Measurements from ENCODE around the gene PAXIP1. TPM values are rescaled to one million over a fixed set of nuclear protein-coding genes. Genes with fewer than 3 reads are reported as not detected.

Gene PAXIP1
- total and polyA plus RNA-seq, 10 of the 15 experiments (the other 5 are each of a cell fraction or from before 2014, with no cell fraction given): 7.3 to 27.2 (median 18.1) TPM

DNA sequence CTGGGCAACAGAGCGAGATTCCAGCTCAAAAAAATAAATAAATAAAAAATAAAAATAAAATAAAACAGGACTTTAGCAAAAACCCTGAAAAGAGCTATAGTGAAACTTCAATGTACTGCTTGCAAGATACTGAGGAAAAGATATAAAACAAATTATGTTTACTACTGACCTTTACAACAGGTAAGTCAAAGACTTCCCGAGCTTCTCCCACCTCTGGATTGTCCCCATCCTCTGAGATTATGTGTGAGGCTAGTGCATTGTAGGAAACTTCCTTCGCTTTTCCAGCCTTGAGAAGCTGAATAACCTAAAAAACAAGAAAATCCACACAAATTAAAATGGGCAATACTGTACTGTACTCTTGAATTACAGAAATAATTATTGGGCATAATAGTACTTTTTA lies 4.4 kb downstream of the PAXIP1 start:
- ChIA-PET CTCF (interaction anchor here (3.5 to 4.3 kb wide), 2 partner anchors 11 to 70 kb away, joined by 16 to 31 read pairs; no protein-coding TSS in a partner anchor), POLR2A (no interaction called here), SMC1A (ENCODE audit: uncharacterized antibody, unreplicated experiment) (interaction anchor here (0.6 to 2.1 kb wide), 4 partner anchors 12 to 303 kb away, joined by 3 to 4 read pairs (median 4); no protein-coding TSS in a partner anchor), RAD21 (ENCODE audit: unreplicated experiment) (no interaction called here)
- H4K20me1 ChIP-seq (ENCODE audit: control insufficient read depth, insufficient read depth): no peaks in the 10 kb centered on the region
- H3K27me3 ChIP-seq (replicated peaks in 1 of 2; ENCODE audit: control insufficient read depth in 2 of 2, insufficient read depth in 2 of 2, low read length in 1 of 2): no peaks in the 10 kb centered on the region
- peaks cover 0 to 14% of the 10 kb centered on the region in 2 experiments; a peak in 3 of 4 replicates for H3K36me3 ChIP-seq (ENCODE audit: control insufficient read depth in 2 of 2, insufficient read depth in 2 of 2, low read length in 1 of 2)
- no peak overlapping the region for H3K4me3 ChIP-seq
- BruUV-seq (replicated peaks): no TSS peak
- intact Hi-C loops (cut with micrococcal nuclease; ENCODE audit: unreplicated experiment) (no loop called here), in situ Hi-C loops (cut with MboI) (no loop called here)
- H3K9ac ChIP-seq (ENCODE audit: control insufficient read depth, insufficient read depth, low read length): no peak overlapping the region
- WGBS (ENCODE audit: insufficient coverage, insufficient replicate concordance, low lambda C conversion rate, missing lambda C conversion rate): 100% methylated on average over 3 of the region's 3 CpGs
- H3K4me1 ChIP-seq (ENCODE audit: control insufficient read depth, insufficient read depth, low read length): 0 out of 2 replicates have a peak, but pooled peaks cover 5% of the 10 kb centered on the region
- H2AFZ ChIP-seq (ENCODE audit: control insufficient read depth, low read depth, low read length): no peak overlapping the region
- H3K79me2 ChIP-seq (ENCODE audit: control insufficient read depth, insufficient read depth, low read length): peaks cover 32% of the 10 kb centered on the region
- ATAC-seq: no peak
- no peak for FAIRE-seq
- no peaks in the 10 kb centered on the region for H3K9me3 ChIP-seq (replicated peaks; ENCODE audit: control insufficient read depth, insufficient read depth, low read length)
- DNase-seq (ENCODE audit: low read depth, low spot score): no peak
- no peak overlapping the region for H3K4me2 ChIP-seq (ENCODE audit: control insufficient read depth, insufficient read depth)
- no peak overlapping the region for H3K27ac ChIP-seq (ENCODE audit: control insufficient read depth, insufficient read depth)
- TF ChIP-seq TCF12 (IDR thresholded peaks at IDR 0.05; ENCODE audit: low read depth, low read length): no peak
- TF ChIP-seq, protein P1, sequence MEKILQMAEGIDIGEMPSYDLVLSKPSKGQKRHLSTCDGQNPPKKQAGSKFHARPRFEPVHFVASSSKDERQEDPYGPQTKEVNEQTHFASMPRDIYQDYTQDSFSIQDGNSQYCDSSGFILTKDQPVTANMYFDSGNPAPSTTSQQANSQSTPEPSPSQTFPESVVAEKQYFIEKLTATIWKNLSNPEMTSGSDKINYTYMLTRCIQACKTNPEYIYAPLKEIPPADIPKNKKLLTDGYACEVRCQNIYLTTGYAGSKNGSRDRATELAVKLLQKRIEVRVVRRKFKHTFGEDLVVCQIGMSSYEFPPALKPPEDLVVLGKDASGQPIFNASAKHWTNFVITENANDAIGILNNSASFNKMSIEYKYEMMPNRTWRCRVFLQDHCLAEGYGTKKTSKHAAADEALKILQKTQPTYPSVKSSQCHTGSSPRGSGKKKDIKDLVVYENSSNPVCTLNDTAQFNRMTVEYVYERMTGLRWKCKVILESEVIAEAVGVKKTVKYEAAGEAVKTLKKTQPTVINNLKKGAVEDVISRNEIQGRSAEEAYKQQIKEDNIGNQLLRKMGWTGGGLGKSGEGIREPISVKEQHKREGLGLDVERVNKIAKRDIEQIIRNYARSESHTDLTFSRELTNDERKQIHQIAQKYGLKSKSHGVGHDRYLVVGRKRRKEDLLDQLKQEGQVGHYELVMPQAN (conservative IDR thresholded peaks at IDR 0.05): no peak
- TF ChIP-seq, protein P2, sequence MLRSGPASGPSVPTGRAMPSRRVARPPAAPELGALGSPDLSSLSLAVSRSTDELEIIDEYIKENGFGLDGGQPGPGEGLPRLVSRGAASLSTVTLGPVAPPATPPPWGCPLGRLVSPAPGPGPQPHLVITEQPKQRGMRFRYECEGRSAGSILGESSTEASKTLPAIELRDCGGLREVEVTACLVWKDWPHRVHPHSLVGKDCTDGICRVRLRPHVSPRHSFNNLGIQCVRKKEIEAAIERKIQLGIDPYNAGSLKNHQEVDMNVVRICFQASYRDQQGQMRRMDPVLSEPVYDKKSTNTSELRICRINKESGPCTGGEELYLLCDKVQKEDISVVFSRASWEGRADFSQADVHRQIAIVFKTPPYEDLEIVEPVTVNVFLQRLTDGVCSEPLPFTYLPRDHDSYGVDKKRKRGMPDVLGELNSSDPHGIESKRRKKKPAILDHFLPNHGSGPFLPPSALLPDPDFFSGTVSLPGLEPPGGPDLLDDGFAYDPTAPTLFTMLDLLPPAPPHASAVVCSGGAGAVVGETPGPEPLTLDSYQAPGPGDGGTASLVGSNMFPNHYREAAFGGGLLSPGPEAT (IDR thresholded peaks at IDR 0.05; ENCODE audit: low read depth): no peak
- no peak for TF ChIP-seq RAD21 (IDR thresholded peaks at IDR 0.05; ENCODE audit: insufficient read depth, low read depth, low read length)
- TF ChIP-seq, protein P3, sequence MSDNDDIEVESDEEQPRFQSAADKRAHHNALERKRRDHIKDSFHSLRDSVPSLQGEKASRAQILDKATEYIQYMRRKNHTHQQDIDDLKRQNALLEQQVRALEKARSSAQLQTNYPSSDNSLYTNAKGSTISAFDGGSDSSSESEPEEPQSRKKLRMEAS (IDR thresholded peaks at IDR 0.05; ENCODE audit: low read depth, low read length): no peak
- TF ChIP-seq KAT2A (conservative IDR thresholded peaks at IDR 0.05; ENCODE audit: control insufficient read depth, low read depth, low read length): no peak
- TF ChIP-seq SREBF2 (IDR thresholded peaks at IDR 0.05; ENCODE audit: low read length): no peak
- TF ChIP-seq SMAD1 (IDR thresholded peaks at IDR 0.05; ENCODE audit: low read depth, partially characterized antibody): no peak
- TF ChIP-seq, protein P4, sequence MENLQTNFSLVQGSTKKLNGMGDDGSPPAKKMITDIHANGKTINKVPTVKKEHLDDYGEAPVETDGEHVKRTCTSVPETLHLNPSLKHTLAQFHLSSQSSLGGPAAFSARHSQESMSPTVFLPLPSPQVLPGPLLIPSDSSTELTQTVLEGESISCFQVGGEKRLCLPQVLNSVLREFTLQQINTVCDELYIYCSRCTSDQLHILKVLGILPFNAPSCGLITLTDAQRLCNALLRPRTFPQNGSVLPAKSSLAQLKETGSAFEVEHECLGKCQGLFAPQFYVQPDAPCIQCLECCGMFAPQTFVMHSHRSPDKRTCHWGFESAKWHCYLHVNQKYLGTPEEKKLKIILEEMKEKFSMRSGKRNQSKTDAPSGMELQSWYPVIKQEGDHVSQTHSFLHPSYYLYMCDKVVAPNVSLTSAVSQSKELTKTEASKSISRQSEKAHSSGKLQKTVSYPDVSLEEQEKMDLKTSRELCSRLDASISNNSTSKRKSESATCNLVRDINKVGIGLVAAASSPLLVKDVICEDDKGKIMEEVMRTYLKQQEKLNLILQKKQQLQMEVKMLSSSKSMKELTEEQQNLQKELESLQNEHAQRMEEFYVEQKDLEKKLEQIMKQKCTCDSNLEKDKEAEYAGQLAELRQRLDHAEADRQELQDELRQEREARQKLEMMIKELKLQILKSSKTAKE (IDR thresholded peaks at IDR 0.05; ENCODE audit: low read depth, poor library complexity, severe bottlenecking): no peak
- no peak for TF ChIP-seq HCFC1 (IDR thresholded peaks at IDR 0.05; ENCODE audit: low read length)
- TF ChIP-seq CREB1 (IDR thresholded peaks at IDR 0.05; ENCODE audit: low read depth): no peak
- TF ChIP-seq CBFB (IDR thresholded peaks at IDR 0.05; ENCODE audit: low read depth): no peak
- TF ChIP-seq, protein P5, sequence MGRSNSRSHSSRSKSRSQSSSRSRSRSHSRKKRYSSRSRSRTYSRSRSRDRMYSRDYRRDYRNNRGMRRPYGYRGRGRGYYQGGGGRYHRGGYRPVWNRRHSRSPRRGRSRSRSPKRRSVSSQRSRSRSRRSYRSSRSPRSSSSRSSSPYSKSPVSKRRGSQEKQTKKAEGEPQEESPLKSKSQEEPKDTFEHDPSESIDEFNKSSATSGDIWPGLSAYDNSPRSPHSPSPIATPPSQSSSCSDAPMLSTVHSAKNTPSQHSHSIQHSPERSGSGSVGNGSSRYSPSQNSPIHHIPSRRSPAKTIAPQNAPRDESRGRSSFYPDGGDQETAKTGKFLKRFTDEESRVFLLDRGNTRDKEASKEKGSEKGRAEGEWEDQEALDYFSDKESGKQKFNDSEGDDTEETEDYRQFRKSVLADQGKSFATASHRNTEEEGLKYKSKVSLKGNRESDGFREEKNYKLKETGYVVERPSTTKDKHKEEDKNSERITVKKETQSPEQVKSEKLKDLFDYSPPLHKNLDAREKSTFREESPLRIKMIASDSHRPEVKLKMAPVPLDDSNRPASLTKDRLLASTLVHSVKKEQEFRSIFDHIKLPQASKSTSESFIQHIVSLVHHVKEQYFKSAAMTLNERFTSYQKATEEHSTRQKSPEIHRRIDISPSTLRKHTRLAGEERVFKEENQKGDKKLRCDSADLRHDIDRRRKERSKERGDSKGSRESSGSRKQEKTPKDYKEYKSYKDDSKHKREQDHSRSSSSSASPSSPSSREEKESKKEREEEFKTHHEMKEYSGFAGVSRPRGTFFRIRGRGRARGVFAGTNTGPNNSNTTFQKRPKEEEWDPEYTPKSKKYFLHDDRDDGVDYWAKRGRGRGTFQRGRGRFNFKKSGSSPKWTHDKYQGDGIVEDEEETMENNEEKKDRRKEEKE (IDR thresholded peaks at IDR 0.05): no peak
- no peak for TF ChIP-seq GABPA (IDR thresholded peaks at IDR 0.05; ENCODE audit: low read depth)
- no peak for TF ChIP-seq ZSCAN29 (IDR thresholded peaks at IDR 0.05)
- TF ChIP-seq RB1 (IDR thresholded peaks at IDR 0.05; ENCODE audit: borderline replicate concordance): no peak

Data from GM12878 (cell line).